D721Med (cell line): ENCODE data around the gene SRP68.

Experiments used
- DNase-seq: peaks from one replicate; pipeline ENCODE4 v3.0.0; 2011; ENCODE audit warnings: low spot score; ENCODE audit not compliant: insufficient read length
- FAIRE-seq: peaks from 2 replicates; lab custom pipeline; 2011; peaks lifted over from hg19 to GRCh38; lab: Jason Lieb, UNC
- TF ChIP-seq, protein P1 (sequence below): IDR thresholded peaks from 2 replicates; pipeline ENCODE4 v1.5.1; 2012; ENCODE audit warnings: mild to moderate bottlenecking, control low read depth; ENCODE audit not compliant: insufficient read depth; ENCODE audit errors: missing control alignments

The SRP68 gene

DNA sequence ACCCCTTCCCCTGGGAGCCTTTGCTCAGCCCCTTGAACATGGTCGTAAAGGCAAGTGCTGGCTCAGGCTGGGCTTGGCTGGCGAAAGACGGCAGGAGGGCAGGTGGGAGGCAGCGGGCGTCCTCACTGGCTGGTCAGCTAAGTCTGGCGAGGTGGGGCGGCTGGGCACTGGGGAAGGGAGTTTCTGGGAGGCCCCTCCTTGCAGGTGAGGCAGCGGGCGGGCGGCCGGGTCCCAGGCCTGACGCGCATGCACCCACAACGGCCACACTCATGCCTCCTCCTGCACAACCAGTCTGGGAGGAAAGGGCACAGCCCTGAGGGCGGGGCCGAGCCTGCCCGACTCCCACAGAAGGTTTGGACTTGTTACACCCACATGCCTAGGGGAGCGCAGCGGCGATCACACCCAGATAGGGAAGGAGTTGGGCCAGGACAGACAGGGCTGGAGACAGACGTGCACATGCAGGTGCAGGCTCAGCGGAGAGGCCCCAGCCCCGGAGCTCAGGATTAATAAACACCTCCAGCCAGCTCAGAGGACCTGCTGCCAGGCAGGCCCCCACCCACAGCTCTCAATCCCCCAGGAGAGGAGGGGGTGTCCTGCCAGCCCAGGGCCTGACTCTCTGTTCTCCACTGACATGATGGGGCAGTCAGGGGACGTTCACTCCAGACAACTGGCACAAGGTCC lies 45.0 kb downstream of the SRP68 start, which contains the start of gene EVPL:
Gene EVPL (minus strand): TSS at position 148 of the 681 bp plus-strand sequence. CDS start 108 bp downstream, at position 40.
- no peak for FAIRE-seq
- no peak for DNase-seq
- TF ChIP-seq, protein P1, sequence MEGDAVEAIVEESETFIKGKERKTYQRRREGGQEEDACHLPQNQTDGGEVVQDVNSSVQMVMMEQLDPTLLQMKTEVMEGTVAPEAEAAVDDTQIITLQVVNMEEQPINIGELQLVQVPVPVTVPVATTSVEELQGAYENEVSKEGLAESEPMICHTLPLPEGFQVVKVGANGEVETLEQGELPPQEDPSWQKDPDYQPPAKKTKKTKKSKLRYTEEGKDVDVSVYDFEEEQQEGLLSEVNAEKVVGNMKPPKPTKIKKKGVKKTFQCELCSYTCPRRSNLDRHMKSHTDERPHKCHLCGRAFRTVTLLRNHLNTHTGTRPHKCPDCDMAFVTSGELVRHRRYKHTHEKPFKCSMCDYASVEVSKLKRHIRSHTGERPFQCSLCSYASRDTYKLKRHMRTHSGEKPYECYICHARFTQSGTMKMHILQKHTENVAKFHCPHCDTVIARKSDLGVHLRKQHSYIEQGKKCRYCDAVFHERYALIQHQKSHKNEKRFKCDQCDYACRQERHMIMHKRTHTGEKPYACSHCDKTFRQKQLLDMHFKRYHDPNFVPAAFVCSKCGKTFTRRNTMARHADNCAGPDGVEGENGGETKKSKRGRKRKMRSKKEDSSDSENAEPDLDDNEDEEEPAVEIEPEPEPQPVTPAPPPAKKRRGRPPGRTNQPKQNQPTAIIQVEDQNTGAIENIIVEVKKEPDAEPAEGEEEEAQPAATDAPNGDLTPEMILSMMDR, result no peak

DNA sequence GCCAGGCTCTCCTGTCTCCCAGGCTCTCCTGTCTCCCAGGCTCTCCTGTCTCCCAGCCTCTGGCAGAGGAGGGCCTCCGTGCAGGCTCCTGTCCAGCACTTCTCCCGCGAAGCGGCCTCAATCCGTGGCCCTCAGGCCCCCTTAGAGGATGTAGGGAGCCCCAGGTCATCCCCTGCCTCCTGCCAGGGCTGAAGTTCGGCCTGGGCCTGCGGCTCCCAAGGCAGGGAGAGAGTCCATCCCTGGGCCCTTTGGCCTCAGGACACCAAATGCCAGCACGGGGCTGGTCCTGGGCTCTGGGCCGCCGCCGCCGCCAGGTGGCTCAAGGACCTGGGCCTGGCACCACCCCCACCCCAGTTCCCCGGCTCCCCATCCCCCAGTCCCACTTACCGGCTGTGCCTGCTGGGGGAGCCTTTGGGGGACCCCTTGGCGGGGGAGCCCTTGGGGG lies 45.6 kb downstream of the SRP68 start:
- TF ChIP-seq, protein P1, result no peak
- FAIRE-seq, result no peak
- no peak for DNase-seq

DNA sequence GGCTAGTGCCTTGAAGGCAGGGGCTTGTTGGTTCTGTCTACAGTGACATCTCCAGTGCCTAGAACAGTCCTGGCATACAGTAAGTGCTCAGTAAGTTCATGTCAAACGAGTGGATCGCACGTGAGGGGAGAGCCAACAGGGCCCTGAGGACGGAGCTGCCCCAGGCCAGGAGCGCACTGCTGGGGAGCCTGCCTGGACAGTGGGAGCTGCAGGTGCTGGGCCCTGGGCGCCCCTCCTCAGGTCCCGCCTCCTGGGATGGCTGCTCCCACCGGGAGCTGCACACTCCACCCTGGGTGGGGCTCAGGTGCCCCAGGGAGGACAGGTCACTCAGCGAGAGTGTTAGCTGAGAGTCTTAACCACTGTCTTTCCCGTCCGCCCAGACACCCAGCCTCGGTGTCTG lies 47.0 kb downstream of the SRP68 start:
- FAIRE-seq (no peak), DNase-seq (no peak)
- TF ChIP-seq, protein P1, result no peak

DNA sequence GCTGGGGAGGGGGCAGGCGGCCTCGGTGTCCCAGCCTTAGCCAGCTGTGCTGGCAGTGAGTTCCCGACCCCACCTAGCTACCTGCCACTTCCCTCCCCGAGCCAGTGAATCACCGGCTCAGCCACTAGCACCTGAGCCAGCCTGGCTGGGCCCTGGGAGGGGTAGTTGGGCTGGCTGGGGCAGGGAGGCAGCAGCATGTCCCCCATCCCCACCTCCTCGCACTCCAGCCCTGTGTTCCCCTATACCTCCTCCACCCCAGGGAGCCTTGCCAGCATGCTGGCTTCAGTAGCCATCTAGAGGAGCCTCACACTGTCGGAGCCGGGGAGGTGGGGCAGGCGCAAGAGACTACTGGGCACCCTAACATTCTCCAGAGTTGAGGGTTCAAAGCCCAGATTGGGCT lies 48.0 kb downstream of the SRP68 start:
- FAIRE-seq, result no peak
- DNase-seq, result no peak
- TF ChIP-seq, protein P1, result no peak

DNA sequence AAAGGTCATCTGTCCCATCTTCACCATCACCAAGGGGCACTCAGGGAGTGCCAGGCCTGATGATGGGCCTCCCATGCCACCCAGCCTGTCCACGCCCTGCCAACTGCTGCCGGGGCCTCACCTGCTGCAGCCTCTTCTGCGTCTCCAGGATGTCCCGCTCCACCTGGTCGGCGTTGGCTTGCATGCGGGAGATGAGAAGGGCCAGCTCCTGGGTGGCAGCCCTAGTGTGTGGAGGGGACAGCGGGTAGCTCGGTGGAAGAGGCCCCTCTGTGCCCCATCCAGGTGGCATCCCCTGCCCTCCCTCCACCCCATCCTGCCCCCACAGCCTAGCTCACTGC lies 48.4 kb downstream of the SRP68 start:
- TF ChIP-seq, protein P1, result no peak
- DNase-seq (no peak), FAIRE-seq (no peak)

DNA sequence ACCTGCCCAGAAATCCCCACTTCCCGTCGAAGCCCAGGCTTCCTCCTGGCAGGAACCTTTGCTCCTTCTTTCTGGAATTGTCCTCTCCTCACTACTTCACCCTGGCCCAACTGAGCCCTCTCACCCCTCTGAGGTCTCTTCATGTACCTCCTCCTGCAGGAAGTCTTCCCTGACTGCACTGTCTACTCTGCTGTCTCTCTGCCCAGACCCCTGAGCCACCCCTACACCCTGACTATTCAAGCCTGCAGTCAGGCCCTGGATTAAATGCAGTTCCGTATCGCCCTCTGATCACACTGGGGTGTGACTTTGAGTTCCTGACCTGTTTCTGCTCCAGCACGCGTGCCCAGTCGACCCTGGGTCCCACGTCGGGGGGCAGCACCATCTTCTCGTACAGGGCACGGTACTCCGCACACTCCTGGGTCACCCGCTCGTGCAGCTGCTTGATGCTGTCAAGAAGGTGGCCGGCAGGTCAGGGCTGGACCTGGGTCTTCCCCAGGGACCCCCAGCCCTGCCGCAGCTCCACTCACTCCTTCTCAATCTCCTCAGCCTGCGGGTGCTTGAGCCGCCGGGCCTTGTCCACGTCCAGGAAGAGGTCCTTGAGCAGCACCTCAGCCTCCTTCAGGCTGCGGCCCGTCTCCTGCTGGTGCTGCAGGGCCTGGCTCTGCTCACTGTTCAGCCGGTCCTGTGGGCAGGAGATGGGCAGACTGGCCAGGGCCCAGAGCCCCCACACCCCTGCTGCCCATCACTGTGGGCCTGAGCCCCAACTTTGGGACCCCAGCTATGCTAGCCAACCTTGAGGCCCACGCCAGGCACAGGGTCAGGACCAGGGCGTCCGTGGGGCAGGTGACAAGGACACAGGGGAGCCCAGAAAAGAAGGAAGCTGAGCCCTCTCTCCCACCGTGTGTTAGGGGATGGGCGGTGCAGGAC lies 49.1 kb downstream of the SRP68 start:
- TF ChIP-seq, protein P1, result no peak
- DNase-seq, result no peak
- no peak for FAIRE-seq

DNA sequence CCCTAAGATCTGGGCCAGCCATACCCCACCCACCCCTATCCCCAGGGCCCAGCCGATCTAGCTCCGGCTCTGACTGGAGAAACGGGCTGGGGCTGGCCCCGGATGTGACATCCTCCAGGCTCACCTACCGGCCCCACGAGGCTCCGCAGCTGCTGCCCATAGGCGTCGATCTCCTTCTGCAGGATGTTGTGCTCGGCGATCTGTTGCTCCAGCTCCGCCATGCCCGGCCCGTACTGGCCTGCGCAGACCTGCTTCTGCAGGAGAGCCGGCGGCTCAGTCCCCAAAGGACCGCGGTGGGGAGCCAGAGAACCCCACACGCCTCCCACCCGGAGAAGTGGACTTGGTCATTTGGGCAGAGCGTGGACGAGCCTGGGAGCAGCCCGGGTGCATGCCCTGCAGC lies 50.0 kb downstream of the SRP68 start:
- DNase-seq (no peak), FAIRE-seq (no peak)
- TF ChIP-seq, protein P1, result no peak
